ENCODE data around the gene ATRN.

ATRN gene

DNA sequence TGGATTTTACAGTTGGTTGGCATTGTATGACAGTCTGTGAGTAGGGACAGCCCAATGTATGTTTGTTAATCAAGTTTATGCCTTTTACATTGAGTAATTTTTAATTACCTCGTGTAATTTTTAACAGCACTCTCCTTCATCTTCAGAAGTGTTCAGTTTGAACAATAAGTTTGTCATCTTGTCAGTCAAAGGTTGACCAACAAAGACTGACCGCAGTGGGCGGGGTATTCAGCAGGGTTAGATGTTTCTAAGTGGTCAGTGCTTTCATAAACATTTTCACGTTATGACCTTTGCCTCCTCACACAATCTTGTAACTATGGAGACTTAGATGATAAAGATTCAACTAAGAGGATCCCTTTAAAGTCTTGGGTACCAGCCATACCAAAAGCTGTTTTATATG is 151.6 kb downstream of the ATRN start:
- POLR2A ChIA-PET, result no interaction called here
- CTCF ChIA-PET, result no interaction called here
- TF ChIP-seq, protein P1, sequence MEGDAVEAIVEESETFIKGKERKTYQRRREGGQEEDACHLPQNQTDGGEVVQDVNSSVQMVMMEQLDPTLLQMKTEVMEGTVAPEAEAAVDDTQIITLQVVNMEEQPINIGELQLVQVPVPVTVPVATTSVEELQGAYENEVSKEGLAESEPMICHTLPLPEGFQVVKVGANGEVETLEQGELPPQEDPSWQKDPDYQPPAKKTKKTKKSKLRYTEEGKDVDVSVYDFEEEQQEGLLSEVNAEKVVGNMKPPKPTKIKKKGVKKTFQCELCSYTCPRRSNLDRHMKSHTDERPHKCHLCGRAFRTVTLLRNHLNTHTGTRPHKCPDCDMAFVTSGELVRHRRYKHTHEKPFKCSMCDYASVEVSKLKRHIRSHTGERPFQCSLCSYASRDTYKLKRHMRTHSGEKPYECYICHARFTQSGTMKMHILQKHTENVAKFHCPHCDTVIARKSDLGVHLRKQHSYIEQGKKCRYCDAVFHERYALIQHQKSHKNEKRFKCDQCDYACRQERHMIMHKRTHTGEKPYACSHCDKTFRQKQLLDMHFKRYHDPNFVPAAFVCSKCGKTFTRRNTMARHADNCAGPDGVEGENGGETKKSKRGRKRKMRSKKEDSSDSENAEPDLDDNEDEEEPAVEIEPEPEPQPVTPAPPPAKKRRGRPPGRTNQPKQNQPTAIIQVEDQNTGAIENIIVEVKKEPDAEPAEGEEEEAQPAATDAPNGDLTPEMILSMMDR (IDR thresholded peaks at IDR 0.05; ENCODE audit: control extremely low read depth, extremely low read depth, low read depth, missing control alignments), result no peak
- DNase-seq (ENCODE audit: extremely low spot score), result no peak

DNA sequence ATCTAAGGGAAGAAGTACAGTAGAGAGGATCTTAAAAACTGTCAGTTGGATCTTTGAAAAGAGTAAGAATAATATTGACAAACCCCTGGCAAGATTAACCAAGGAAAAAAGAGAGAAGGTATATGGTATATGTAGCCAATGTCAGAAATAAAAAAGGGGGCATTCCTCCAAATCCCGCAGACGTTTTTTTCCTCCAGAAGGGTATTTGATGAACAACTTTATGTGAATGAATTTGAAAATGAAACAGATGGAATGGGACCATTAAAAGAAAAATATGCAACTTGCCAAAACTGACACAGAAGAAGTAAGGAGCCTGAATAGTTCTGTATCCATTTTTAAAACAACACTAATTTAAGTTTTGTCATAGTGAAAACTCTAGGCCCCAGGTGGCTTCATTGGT is 156.7 kb downstream of the ATRN start:
- CTCF ChIA-PET, result no interaction called here
- TF ChIP-seq, protein P1 (IDR thresholded peaks at IDR 0.05; ENCODE audit: control extremely low read depth, extremely low read depth, low read depth, missing control alignments), result no peak
- POLR2A ChIA-PET, result no interaction called here
- DNase-seq (ENCODE audit: extremely low spot score), result no peak

DNA sequence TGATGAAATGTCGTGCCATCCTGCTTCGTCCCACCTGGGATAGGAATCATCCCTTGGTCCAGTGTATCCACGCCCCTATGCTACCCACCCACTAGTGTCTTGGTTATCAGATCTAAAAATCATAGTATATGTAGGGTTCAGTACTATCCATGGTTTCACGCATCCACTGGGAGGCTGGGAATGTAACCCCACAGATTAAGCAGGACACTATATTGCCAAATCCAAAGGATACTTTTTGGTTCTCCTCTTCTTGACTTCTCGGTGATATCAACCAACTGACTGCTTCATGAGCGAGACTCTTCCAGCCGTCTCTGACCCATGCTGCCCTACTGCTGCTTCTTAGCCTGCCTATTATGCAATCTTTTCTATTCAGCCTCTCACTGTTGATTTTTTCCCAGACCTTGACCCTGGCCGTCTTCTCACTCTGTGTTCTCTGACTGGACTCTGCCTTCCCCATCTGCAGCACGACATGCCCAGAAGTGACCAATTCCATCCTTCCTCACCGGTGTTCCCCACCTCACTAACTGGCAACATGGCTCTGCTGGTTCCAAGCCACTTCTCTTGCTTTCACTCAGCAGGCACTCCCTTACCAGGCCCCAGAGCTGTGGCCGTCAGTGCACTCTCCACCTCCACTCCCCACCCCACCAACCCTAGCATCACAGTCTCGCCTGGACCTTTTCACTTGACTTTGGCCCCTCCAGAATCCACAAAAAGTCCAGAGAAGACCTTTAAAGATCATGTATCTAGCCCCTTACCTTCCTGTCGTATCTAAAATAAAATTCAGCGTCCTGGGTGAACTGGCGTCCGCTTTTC is 157.9 kb downstream of the ATRN start:
- TF ChIP-seq, protein P1 (IDR thresholded peaks at IDR 0.05; ENCODE audit: control extremely low read depth, extremely low read depth, low read depth, missing control alignments), result no peak
- POLR2A ChIA-PET, result no interaction called here
- no peak for DNase-seq (ENCODE audit: extremely low spot score)
- CTCF ChIA-PET, result interaction anchor here (1.6 kb wide), 1 partner anchor 48 kb away, joined by 6 read pairs; no protein-coding TSS in a partner anchor

DNA sequence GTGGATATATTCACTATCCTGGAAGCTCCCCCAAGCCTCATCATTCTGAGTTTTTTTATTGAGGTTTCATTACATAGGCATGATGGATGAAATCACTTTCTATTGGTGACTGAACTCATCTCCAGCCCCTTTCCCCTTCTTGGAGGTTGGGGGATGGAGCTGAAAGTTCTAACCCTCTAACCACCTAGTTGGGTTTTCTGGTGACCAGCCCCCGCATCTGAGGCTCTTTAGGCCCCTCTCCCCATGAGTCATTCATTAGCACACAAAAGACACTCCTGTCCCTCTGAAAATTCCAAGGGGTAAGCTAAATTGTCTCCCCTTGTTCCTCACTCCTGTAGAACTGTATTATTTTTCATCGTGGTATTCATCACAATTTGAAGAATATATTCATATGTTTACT is 159.1 kb downstream of the ATRN start:
- CTCF ChIA-PET, result interaction anchor here (0.8 to 1.8 kb wide), 4 partner anchors 9 to 67 kb away, joined by 3 to 6 read pairs (median 3); no protein-coding TSS in a partner anchor
- POLR2A ChIA-PET, result no interaction called here
- TF ChIP-seq, protein P1 (IDR thresholded peaks at IDR 0.05; ENCODE audit: control extremely low read depth, extremely low read depth, low read depth, missing control alignments), result no peak
- no peak for DNase-seq (ENCODE audit: extremely low spot score)

DNA sequence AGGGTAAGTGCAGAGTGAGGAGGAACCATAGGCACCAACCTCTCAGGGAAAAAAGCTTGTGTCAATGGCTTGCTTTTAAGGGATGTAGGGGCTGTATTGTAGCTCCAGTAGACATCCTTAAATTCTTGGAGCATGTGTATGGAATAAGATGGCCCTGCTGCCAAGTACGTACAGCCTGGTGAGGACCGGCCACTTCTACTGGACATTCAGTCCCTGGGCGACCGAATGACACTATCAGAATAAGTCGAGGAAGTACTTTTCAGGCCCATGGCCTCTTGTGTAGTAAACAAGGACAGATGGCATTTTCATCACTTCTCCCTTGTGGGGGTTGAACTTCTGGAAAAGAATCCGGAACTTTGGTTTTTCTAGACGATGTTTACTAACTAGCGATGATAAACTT is 159.6 kb downstream of the ATRN start:
- CTCF ChIA-PET, result interaction anchor here (0.8 to 1.8 kb wide), 6 partner anchors 9 to 67 kb away, joined by 3 to 6 read pairs (median 3); no protein-coding TSS in a partner anchor
- POLR2A ChIA-PET, result no interaction called here
- no peak for DNase-seq (ENCODE audit: extremely low spot score)
- TF ChIP-seq, protein P1 (IDR thresholded peaks at IDR 0.05; ENCODE audit: control extremely low read depth, extremely low read depth, low read depth, missing control alignments), result no peak

DNA sequence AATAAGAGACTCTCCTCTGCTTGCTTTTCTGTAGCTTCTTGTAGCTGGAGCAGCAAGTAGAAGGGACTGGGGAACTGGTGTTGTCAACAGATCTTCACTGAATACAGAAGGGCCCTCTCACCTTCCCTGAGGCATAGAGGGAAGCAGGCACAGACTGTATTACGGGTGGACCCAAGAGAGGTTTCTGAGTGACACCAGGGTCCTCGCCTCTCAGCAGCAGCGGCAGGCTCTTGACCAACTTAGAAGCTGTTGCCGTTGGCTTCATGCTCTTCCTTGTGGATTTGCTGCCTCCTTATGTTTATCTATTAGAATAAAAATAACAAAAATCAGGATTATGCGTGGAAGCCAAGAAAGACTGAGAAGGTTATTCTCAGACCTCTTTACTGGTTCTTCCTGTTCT is 160.7 kb downstream of the ATRN start:
- ChIA-PET POLR2A (no interaction called here), CTCF (interaction anchor here (1.3 to 1.6 kb wide), 2 partner anchors 16 to 22 kb away, joined by 3 to 4 read pairs; no protein-coding TSS in a partner anchor)
- DNase-seq (ENCODE audit: extremely low spot score), result no peak
- TF ChIP-seq, protein P1 (IDR thresholded peaks at IDR 0.05; ENCODE audit: control extremely low read depth, extremely low read depth, low read depth, missing control alignments), result no peak
